Vagina (tissue), 2 donors: ENCODE data around the gene TOR3A. TPM values are rescaled to one million over a fixed set of nuclear protein-coding genes. Genes with fewer than 3 reads are reported as not detected.

ENCODE experiments used
- DNase-seq, 2 donors: peaks; one replicate each; pipeline ENCODE4 v3.0.0-alpha.2; 2017; ENCODE audit errors: extremely low spot score in 2 of 2
- H3K27ac ChIP-seq: fragments of 200-600 bp; sonication (generic); one replicate; pipeline ENCODE4 v1.5.1; 2019
- H3K27me3 ChIP-seq: fragments of 200-600 bp; sonication (generic); one replicate; pipeline ENCODE4 v1.5.1; 2019
- H3K36me3 ChIP-seq, 2 donors: fragments of 200-600 bp; sonication (generic); one replicate each; pipeline ENCODE4 v1.5.1; 2017 to 2019
- H3K4me1 ChIP-seq: fragments of 200-600 bp; sonication (generic); one replicate; pipeline ENCODE4 v1.5.1; 2019
- H3K4me3 ChIP-seq, 2 donors: fragments of 200-600 bp; sonication (generic); 1 replicate in 1 of 2; 2 replicates in 1 of 2; pipeline ENCODE4 v1.5.1; 2016 to 2019
- H3K9me3 ChIP-seq: fragments of 200-600 bp; sonication (generic); one replicate; pipeline ENCODE4 v1.5.1; 2019
- POLR2A ChIP-seq, 2 donors: fragments of 450-650 bp; IDR thresholded peaks; one replicate each; pipeline ENCODE4 v1.6.1; 2017; ENCODE audit warnings: antibody characterized with exemption in 2 of 2, mild to moderate bottlenecking in 2 of 2, moderate library complexity in 2 of 2
- POLR2AphosphoS5 ChIP-seq, 2 donors: sonication (generic); formaldehyde crosslinking; IDR thresholded peaks; one replicate each; pipeline ENCODE4 v1.9.0; 2017; ENCODE audit warnings: antibody characterized with exemption in 2 of 2, mild to moderate bottlenecking in 2 of 2, low read depth in 1 of 2; ENCODE audit not compliant: insufficient read depth in 1 of 2
- intact Hi-C: fragments of 100-400 bp; cut with DNase I; formaldehyde crosslinking; loops from one replicate; pipeline ENCODE4 v1.15.1; 2023
- total RNA-seq: library from RNA; depleted of rRNA; stranded (reverse); fragments of >200 nt; gene quantifications from one replicate; pipeline ENCODE4 v1.2.3, GENCODE V29; 2016
- TF ChIP-seq, protein P1 (sequence below), 3 experiments: fragments of 450-650 bp in 2 of 3; fragments of 200-600 bp in 1 of 3; sonication (generic) in 1 of 3; IDR thresholded peaks; one replicate each; pipeline ENCODE4 v1.5.1; 2017 to 2019; ENCODE audit warnings: antibody characterized with exemption in 3 of 3, mild to moderate bottlenecking in 2 of 3, moderate library complexity in 2 of 3

Gene TOR3A
- total RNA-seq, 1 donor from 2014 or later, result 20.4 TPM

DNA sequence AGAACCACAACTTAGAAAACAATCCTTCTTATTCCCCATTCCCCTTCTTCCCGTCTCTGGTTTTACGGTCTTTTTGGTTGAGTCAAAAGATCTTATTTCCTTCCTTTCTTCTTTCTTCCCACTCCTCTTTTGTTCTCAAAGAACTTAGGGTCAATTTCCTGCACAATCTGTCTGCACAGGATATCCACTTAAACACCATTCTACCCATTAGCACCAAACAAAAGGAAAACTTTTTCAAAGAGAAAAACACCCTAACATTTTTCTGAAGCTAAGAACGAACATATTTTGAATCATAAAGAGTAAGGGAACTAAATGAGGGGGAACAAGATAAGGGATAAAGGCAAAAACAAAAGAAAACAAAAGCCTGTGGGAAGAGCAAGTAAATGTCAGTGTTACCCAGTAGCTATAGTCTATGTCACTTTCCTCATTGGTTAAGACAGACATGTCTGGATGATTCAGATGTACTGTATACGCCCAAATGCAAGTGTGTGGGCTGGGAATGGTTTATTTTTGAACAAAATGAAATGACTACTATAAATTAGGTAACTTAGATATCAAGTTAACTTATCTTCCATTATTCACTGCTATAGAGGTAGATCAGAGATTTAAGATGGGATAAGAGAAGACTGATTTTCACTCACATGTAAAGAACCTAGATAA is 59.9 kb downstream of the TOR3A start:
- H3K27me3 ChIP-seq, result no peaks in the 10 kb centered on the region
- peak overlapping the region; percentile 85 for H3K27ac ChIP-seq
- intact Hi-C loops, result no loop called here
- TF ChIP-seq, protein P1, sequence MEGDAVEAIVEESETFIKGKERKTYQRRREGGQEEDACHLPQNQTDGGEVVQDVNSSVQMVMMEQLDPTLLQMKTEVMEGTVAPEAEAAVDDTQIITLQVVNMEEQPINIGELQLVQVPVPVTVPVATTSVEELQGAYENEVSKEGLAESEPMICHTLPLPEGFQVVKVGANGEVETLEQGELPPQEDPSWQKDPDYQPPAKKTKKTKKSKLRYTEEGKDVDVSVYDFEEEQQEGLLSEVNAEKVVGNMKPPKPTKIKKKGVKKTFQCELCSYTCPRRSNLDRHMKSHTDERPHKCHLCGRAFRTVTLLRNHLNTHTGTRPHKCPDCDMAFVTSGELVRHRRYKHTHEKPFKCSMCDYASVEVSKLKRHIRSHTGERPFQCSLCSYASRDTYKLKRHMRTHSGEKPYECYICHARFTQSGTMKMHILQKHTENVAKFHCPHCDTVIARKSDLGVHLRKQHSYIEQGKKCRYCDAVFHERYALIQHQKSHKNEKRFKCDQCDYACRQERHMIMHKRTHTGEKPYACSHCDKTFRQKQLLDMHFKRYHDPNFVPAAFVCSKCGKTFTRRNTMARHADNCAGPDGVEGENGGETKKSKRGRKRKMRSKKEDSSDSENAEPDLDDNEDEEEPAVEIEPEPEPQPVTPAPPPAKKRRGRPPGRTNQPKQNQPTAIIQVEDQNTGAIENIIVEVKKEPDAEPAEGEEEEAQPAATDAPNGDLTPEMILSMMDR (IDR thresholded peaks at IDR 0.05), result no peak
- TF ChIP-seq POLR2A (IDR thresholded peaks at IDR 0.05), result no peak
- no peak for TF ChIP-seq POLR2AphosphoS5 (IDR thresholded peaks at IDR 0.05; ENCODE audit: insufficient read depth in 1 of 2, low read depth in 1 of 2)
- peaks cover 63% of the 10 kb centered on the region for H3K4me1 ChIP-seq
- no peak for DNase-seq
- H3K9me3 ChIP-seq, result no peaks in the 10 kb centered on the region
- H3K4me3 ChIP-seq, result peak overlapping the region in 1 of 2 donors; percentile 37
- no peaks in the 10 kb centered on the region for H3K36me3 ChIP-seq

DNA sequence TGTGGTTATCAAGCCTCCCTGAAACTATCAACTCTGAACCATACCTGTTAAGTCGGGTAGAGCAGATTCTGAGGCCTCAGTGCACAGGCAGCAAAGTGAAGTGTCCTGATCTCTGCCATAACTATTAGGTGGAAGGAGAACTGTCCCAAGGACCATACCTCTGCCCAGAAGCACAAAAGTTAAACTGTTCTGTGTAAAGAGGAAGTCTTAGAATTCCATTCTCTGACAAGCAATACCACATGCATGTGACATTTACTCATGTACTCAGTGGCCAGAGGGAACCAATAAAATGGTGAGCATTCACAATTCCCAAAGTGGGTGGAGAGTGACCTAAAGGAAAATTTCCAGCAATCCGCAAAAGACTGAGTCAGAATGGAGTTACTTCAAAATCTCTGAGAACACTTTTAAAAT is 61.0 kb downstream of the TOR3A start:
- Histone ChIP-seq H3K4me1 (peaks cover 58% of the 10 kb centered on the region), H3K27ac (peak overlapping the region; percentile 85), H3K9me3 (no peaks in the 10 kb centered on the region), H3K36me3 (no peaks in the 10 kb centered on the region), H3K4me3 (peak overlapping the region; percentile 24 to 37), H3K27me3 (no peaks in the 10 kb centered on the region)
- intact Hi-C loops, result no loop called here
- TF ChIP-seq, protein P1 (IDR thresholded peaks at IDR 0.05), result no peak
- TF ChIP-seq POLR2AphosphoS5 (IDR thresholded peaks at IDR 0.05; ENCODE audit: insufficient read depth in 1 of 2, low read depth in 1 of 2), result peak in 1 of 2 donors; percentile 94
- TF ChIP-seq POLR2A (IDR thresholded peaks at IDR 0.05), result peak in 1 of 2 donors; percentile 57
- DNase-seq, result no peak

DNA sequence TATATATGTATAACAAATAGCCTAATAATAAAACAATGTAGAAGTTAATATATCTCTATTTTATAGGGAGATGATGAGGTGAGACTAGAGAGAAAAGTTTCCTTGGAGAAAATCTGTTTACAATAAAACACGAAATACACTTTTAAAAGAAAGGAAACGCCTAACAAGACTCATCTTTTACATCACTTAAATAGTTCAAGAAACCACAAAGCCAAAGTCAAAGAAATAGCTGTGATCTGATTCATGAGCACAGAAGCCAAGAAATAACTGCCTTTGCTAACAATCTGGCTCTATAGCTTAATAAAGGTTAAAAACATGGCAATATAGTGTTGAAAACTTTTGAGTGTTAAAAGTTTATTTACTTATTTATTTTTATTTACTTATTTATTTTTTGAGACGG is 61.5 kb downstream of the TOR3A start:
- TF ChIP-seq, protein P1 (IDR thresholded peaks at IDR 0.05), result no peak
- TF ChIP-seq POLR2AphosphoS5 (IDR thresholded peaks at IDR 0.05; ENCODE audit: insufficient read depth in 1 of 2, low read depth in 1 of 2) (peak in 1 of 2 donors; percentile 44), POLR2A (IDR thresholded peaks at IDR 0.05) (no peak)
- peak overlapping the region in 1 of 2 donors; percentile 37 for H3K4me3 ChIP-seq
- H3K27me3 ChIP-seq, result no peaks in the 10 kb centered on the region
- peaks cover 54% of the 10 kb centered on the region for H3K4me1 ChIP-seq
- intact Hi-C loops, result no loop called here
- DNase-seq, result no peak
- no peaks in the 10 kb centered on the region for H3K9me3 ChIP-seq
- H3K36me3 ChIP-seq, result no peaks in the 10 kb centered on the region
- peak overlapping the region; percentile 85 for H3K27ac ChIP-seq

DNA sequence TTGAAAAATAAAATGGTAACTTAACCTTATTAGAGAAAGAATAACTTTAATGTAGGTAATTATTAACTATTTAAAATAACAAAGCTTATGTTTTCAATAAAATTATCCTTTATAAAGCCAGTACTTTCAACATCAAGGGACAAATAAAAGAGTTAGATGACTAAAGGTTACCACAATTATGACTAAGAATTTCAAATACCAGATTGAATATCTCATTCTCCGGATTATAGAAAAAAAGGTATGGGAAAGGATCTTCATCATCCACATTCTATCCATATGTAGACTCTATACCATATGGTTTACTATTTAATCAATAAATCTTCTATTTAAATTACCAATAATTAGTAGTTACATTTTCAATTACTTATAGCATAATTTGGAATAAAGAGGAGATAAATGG is 62.8 kb downstream of the TOR3A start:
- intact Hi-C loops, result no loop called here
- H3K4me1 ChIP-seq, result peaks cover 43% of the 10 kb centered on the region

DNA sequence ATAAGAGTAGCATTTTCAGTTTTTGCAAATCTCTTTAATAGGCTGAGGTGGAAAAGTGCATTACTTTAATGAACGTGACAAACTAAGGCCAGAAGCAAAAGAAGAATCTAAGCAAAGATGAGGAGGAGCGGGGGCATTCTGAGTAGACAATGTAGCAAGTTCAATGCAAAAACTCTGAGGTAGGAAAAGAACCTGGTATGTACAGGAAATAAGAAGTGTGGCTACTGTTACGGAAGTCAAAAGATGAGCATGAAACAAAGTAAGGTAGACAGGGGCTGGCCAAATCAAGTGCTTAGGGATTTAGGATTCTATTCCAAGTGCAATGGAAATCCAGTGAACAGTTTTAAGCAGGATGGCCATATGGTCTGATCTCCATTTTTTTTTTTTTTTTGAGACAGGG is 63.7 kb downstream of the TOR3A start:
- intact Hi-C loops, result no loop called here
- H3K9me3 ChIP-seq, result no peaks in the 10 kb centered on the region
- DNase-seq, result no peak

More for the DNA sequence above, 62.8 kb downstream of the TOR3A start:
- no peak for TF ChIP-seq POLR2AphosphoS5 (IDR thresholded peaks at IDR 0.05; ENCODE audit: insufficient read depth in 1 of 2, low read depth in 1 of 2)
- TF ChIP-seq, protein P1 (IDR thresholded peaks at IDR 0.05), result no peak
- no peak for DNase-seq
- Histone ChIP-seq H3K27ac (peak overlapping the region; percentile 85), H3K36me3 (no peaks in the 10 kb centered on the region), H3K4me3 (no peak overlapping the region), H3K9me3 (no peaks in the 10 kb centered on the region), H3K27me3 (no peaks in the 10 kb centered on the region)

More for the DNA sequence above, 63.7 kb downstream of the TOR3A start:
- Histone ChIP-seq H3K4me1 (peaks cover 34% of the 10 kb centered on the region), H3K4me3 (no peak overlapping the region), H3K27ac (no peak overlapping the region), H3K36me3 (no peaks in the 10 kb centered on the region), H3K27me3 (no peaks in the 10 kb centered on the region)
- TF ChIP-seq POLR2A (IDR thresholded peaks at IDR 0.05), result no peak
- TF ChIP-seq, protein P1 (IDR thresholded peaks at IDR 0.05), result no peak
- TF ChIP-seq POLR2AphosphoS5 (IDR thresholded peaks at IDR 0.05; ENCODE audit: insufficient read depth in 1 of 2, low read depth in 1 of 2), result no peak
